Vagina (tissue), 2 donors: ENCODE results near the gene TENM4. TPM values are rescaled to one million over a fixed set of nuclear protein-coding genes. Genes with fewer than 3 reads are reported as not detected.

Source experiments
- DNase-seq, 2 donors: peaks; one replicate each; pipeline ENCODE4 v3.0.0-alpha.2; 2017; ENCODE audit errors: extremely low spot score in 2 of 2
- H3K27ac ChIP-seq: fragments of 200-600 bp; sonication (generic); one replicate; pipeline ENCODE4 v1.5.1; 2019
- H3K27me3 ChIP-seq: fragments of 200-600 bp; sonication (generic); one replicate; pipeline ENCODE4 v1.5.1; 2019
- H3K36me3 ChIP-seq, 2 donors: fragments of 200-600 bp; sonication (generic); one replicate each; pipeline ENCODE4 v1.5.1; 2017 to 2019
- H3K4me1 ChIP-seq: fragments of 200-600 bp; sonication (generic); one replicate; pipeline ENCODE4 v1.5.1; 2019
- H3K4me3 ChIP-seq, 2 donors: fragments of 200-600 bp; sonication (generic); 1 replicate in 1 of 2; 2 replicates in 1 of 2; pipeline ENCODE4 v1.5.1; 2016 to 2019
- H3K9me3 ChIP-seq: fragments of 200-600 bp; sonication (generic); one replicate; pipeline ENCODE4 v1.5.1; 2019
- POLR2A ChIP-seq, 2 donors: fragments of 450-650 bp; IDR thresholded peaks; one replicate each; pipeline ENCODE4 v1.6.1; 2017; ENCODE audit warnings: antibody characterized with exemption in 2 of 2, mild to moderate bottlenecking in 2 of 2, moderate library complexity in 2 of 2
- POLR2AphosphoS5 ChIP-seq, 2 donors: sonication (generic); formaldehyde crosslinking; IDR thresholded peaks; one replicate each; pipeline ENCODE4 v1.9.0; 2017; ENCODE audit warnings: antibody characterized with exemption in 2 of 2, mild to moderate bottlenecking in 2 of 2, low read depth in 1 of 2; ENCODE audit not compliant: insufficient read depth in 1 of 2
- intact Hi-C: fragments of 100-400 bp; cut with DNase I; formaldehyde crosslinking; loops from one replicate; pipeline ENCODE4 v1.15.1; 2023
- total RNA-seq: library from RNA; depleted of rRNA; stranded (reverse); fragments of >200 nt; gene quantifications from one replicate; pipeline ENCODE4 v1.2.3, GENCODE V29; 2016
- TF ChIP-seq, protein P1 (sequence below), 3 experiments: fragments of 450-650 bp in 2 of 3; fragments of 200-600 bp in 1 of 3; sonication (generic) in 1 of 3; IDR thresholded peaks; one replicate each; pipeline ENCODE4 v1.5.1; 2017 to 2019; ENCODE audit warnings: antibody characterized with exemption in 3 of 3, mild to moderate bottlenecking in 2 of 3, moderate library complexity in 2 of 3

TENM4 gene
- total RNA-seq, 1 donor from 2014 or later: 12.5 TPM

GRCh38 chr11:78689101-78689500 is 751.7 kb downstream of the TENM4 start:
- Histone ChIP-seq H3K36me3 (no peaks in the 10 kb centered on the region), H3K4me3 (no peak overlapping the region), H3K27me3 (no peaks in the 10 kb centered on the region), H3K9me3 (no peaks in the 10 kb centered on the region), H3K4me1 (no peaks in the 10 kb centered on the region), H3K27ac (no peak overlapping the region)
- intact Hi-C loops: no loop called here
- TF ChIP-seq POLR2AphosphoS5 (IDR thresholded peaks at IDR 0.05; ENCODE audit: insufficient read depth in 1 of 2, low read depth in 1 of 2): no peak
- TF ChIP-seq, protein P1, sequence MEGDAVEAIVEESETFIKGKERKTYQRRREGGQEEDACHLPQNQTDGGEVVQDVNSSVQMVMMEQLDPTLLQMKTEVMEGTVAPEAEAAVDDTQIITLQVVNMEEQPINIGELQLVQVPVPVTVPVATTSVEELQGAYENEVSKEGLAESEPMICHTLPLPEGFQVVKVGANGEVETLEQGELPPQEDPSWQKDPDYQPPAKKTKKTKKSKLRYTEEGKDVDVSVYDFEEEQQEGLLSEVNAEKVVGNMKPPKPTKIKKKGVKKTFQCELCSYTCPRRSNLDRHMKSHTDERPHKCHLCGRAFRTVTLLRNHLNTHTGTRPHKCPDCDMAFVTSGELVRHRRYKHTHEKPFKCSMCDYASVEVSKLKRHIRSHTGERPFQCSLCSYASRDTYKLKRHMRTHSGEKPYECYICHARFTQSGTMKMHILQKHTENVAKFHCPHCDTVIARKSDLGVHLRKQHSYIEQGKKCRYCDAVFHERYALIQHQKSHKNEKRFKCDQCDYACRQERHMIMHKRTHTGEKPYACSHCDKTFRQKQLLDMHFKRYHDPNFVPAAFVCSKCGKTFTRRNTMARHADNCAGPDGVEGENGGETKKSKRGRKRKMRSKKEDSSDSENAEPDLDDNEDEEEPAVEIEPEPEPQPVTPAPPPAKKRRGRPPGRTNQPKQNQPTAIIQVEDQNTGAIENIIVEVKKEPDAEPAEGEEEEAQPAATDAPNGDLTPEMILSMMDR (IDR thresholded peaks at IDR 0.05): no peak
- TF ChIP-seq POLR2A (IDR thresholded peaks at IDR 0.05): no peak
- DNase-seq: no peak

DNA sequence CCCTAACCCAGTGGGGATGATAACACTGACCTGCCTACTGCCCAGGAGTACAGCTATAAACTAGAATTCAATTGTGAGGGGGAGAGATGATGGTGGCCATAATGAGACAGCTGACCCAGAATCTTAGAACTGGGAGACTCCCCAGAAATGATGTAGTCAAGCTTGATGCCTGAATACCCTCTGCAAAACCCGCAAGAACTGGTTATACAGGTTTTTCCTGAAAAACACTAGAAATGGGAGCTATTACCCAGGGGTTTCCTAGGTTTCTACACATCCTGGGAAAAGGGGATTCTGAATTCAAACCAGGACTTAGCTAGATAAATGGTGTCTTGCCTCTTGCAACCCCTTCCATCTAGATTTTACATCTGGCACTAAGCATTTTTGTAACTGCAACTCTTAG is 752.4 kb downstream of the TENM4 start:
- DNase-seq: no peak
- no peaks in the 10 kb centered on the region for H3K36me3 ChIP-seq
- intact Hi-C loops: no loop called here

DNA sequence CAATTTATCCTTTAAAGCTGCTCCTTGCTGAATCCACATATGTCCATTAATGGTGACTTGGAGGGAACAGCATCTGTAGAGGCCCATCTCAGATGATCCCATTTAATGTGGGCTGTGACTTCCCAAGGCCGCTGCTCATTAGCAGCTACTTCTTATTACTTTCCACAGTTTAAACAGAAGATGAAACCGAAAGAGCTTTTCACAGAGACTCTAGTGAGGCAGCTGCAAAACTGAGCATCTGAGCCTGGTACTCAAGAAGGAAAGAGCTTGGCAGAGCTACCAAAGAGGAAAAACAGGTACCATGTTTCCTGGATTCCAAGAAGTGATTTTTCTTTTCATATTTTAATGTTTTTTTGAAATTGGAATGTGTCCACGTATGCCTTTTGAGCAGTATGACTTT is 755.7 kb downstream of the TENM4 start:
- Histone ChIP-seq H3K4me3 (no peak overlapping the region), H3K27me3 (no peaks in the 10 kb centered on the region), H3K36me3 (no peaks in the 10 kb centered on the region), H3K4me1 (no peaks in the 10 kb centered on the region), H3K27ac (no peak overlapping the region), H3K9me3 (no peaks in the 10 kb centered on the region)
- no peak for DNase-seq
- intact Hi-C loops: no loop called here
- TF ChIP-seq, protein P1 (IDR thresholded peaks at IDR 0.05): no peak
- TF ChIP-seq POLR2A (IDR thresholded peaks at IDR 0.05) (no peak), POLR2AphosphoS5 (IDR thresholded peaks at IDR 0.05; ENCODE audit: insufficient read depth in 1 of 2, low read depth in 1 of 2) (no peak)

More for the DNA sequence above, 752.4 kb downstream of the TENM4 start:
- Histone ChIP-seq H3K9me3 (no peaks in the 10 kb centered on the region), H3K27me3 (no peaks in the 10 kb centered on the region), H3K4me3 (no peak overlapping the region), H3K27ac (no peak overlapping the region), H3K4me1 (no peaks in the 10 kb centered on the region)
- TF ChIP-seq POLR2AphosphoS5 (IDR thresholded peaks at IDR 0.05; ENCODE audit: insufficient read depth in 1 of 2, low read depth in 1 of 2): no peak
- TF ChIP-seq, protein P1 (IDR thresholded peaks at IDR 0.05): no peak
- TF ChIP-seq POLR2A (IDR thresholded peaks at IDR 0.05): no peak

DNA sequence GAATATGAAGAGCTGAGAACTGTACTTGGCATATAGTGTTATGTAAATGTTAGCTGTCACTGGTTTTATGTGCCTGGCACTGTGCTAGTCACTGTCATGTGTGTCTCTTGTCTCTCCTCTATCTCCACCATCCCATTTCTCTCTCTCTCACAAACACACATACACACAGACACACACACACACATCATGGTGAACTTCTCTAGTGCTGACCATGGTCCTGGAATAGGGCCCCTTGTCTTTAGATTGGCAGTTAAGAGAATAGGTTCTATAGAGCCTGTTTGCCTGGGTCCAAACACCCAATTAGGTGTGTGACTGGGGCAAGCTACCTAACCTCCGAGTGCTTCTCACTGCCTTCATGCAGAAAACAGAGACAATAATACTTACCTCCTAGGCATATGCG is 756.5 kb downstream of the TENM4 start:
- H3K4me3 ChIP-seq: no peak overlapping the region
- no peak for DNase-seq
- intact Hi-C loops: no loop called here

GRCh38 chr11:78683774-78684173 is 757.1 kb downstream of the TENM4 start:
- Histone ChIP-seq H3K27ac (no peak overlapping the region), H3K27me3 (no peaks in the 10 kb centered on the region), H3K36me3 (no peaks in the 10 kb centered on the region), H3K9me3 (no peaks in the 10 kb centered on the region), H3K4me3 (no peak overlapping the region), H3K4me1 (no peaks in the 10 kb centered on the region)
- DNase-seq: no peak
- intact Hi-C loops: no loop called here
- TF ChIP-seq, protein P1 (IDR thresholded peaks at IDR 0.05): no peak
- no peak for TF ChIP-seq POLR2A (IDR thresholded peaks at IDR 0.05)
- TF ChIP-seq POLR2AphosphoS5 (IDR thresholded peaks at IDR 0.05; ENCODE audit: insufficient read depth in 1 of 2, low read depth in 1 of 2): no peak

More for the DNA sequence above, 756.5 kb downstream of the TENM4 start:
- no peak overlapping the region for H3K27ac ChIP-seq
- TF ChIP-seq POLR2AphosphoS5 (IDR thresholded peaks at IDR 0.05; ENCODE audit: insufficient read depth in 1 of 2, low read depth in 1 of 2) (no peak), POLR2A (IDR thresholded peaks at IDR 0.05) (no peak)
- TF ChIP-seq, protein P1 (IDR thresholded peaks at IDR 0.05): no peak
- H3K27me3 ChIP-seq: no peaks in the 10 kb centered on the region
- H3K4me1 ChIP-seq: no peaks in the 10 kb centered on the region
- H3K36me3 ChIP-seq: no peaks in the 10 kb centered on the region
- no peaks in the 10 kb centered on the region for H3K9me3 ChIP-seq
